ENCODE measurements around the gene THAP10. TPM values are rescaled to one million over a fixed set of nuclear protein-coding genes. Genes with fewer than 3 reads are reported as not detected.

The THAP10 gene
- total RNA-seq, 1 experiment from 2014 or later = 1.9 TPM

GRCh38 chr15:70837476-70837875 is 54.8 kb downstream of the THAP10 start:
- Mint-ChIP-seq H3K27me3 (ENCODE audit: insufficient read depth, unreplicated experiment) (no peaks in the 10 kb centered on the region), H3K27ac (ENCODE audit: unreplicated experiment) (no peak overlapping the region), H3K4me1 (ENCODE audit: low read depth, unreplicated experiment) (peaks cover 7% of the 10 kb centered on the region), H3K9me3 (ENCODE audit: unreplicated experiment) (no peaks in the 10 kb centered on the region), H3K36me3 (ENCODE audit: insufficient read depth, unreplicated experiment) (no peaks in the 10 kb centered on the region), H3K4me3 (ENCODE audit: unreplicated experiment) (no peak overlapping the region)
- Histone ChIP-seq H3K9me3 (no peaks in the 10 kb centered on the region), H3K27me3 (replicated peaks; ENCODE audit: control insufficient read depth, insufficient read depth, low read length) (no peaks in the 10 kb centered on the region), H3K4me3 (ENCODE audit: low read depth, low read length) (no peak overlapping the region), H3K36me3 (ENCODE audit: control insufficient read depth, insufficient read depth, low read length) (no peaks in the 10 kb centered on the region), H3K4me1 (peaks cover 12% of the 10 kb centered on the region)
- CTCF ChIA-PET = no interaction called here
- POLR2A ChIA-PET = no interaction called here
- intact Hi-C loops (cut with micrococcal nuclease; ENCODE audit: unreplicated experiment) = no loop called here
- no TSS peak for BruUV-seq (replicated peaks)
- DNase-seq = no peak
- no peak for TF ChIP-seq CTCF (IDR thresholded peaks at IDR 0.05; ENCODE audit: insufficient read depth in 1 of 2, low read depth in 1 of 2, low read length in 1 of 2, severe bottlenecking in 1 of 2, unreplicated experiment in 1 of 2)

GRCh38 chr15:70835841-70836240 is 56.4 kb downstream of the THAP10 start:
- peaks cover 12% of the 10 kb centered on the region for H3K4me1 ChIP-seq
- H3K9me3 ChIP-seq = no peaks in the 10 kb centered on the region
- TF ChIP-seq CTCF (IDR thresholded peaks at IDR 0.05; ENCODE audit: insufficient read depth in 1 of 2, low read depth in 1 of 2, low read length in 1 of 2, severe bottlenecking in 1 of 2, unreplicated experiment in 1 of 2) = no peak
- ChIA-PET POLR2A (no interaction called here), CTCF (no interaction called here)
- intact Hi-C loops (cut with micrococcal nuclease; ENCODE audit: unreplicated experiment) = no loop called here
- Mint-ChIP-seq H3K27me3 (ENCODE audit: insufficient read depth, unreplicated experiment) (no peaks in the 10 kb centered on the region), H3K27ac (ENCODE audit: unreplicated experiment) (no peak overlapping the region), H3K9me3 (ENCODE audit: unreplicated experiment) (no peaks in the 10 kb centered on the region), H3K4me1 (ENCODE audit: low read depth, unreplicated experiment) (peaks cover 7% of the 10 kb centered on the region), H3K36me3 (ENCODE audit: insufficient read depth, unreplicated experiment) (no peaks in the 10 kb centered on the region), H3K4me3 (ENCODE audit: unreplicated experiment) (no peak overlapping the region)
- no peak overlapping the region for H3K4me3 ChIP-seq (ENCODE audit: low read depth, low read length)
- no peak for DNase-seq
- no peaks in the 10 kb centered on the region for H3K36me3 ChIP-seq (ENCODE audit: control insufficient read depth, insufficient read depth, low read length)
- no TSS peak for BruUV-seq (replicated peaks)
- H3K27me3 ChIP-seq (replicated peaks; ENCODE audit: control insufficient read depth, insufficient read depth, low read length) = no peaks in the 10 kb centered on the region

GRCh38 chr15:70835415-70835814 is 56.8 kb downstream of the THAP10 start:
- no peaks in the 10 kb centered on the region for H3K36me3 ChIP-seq (ENCODE audit: control insufficient read depth, insufficient read depth, low read length)
- Mint-ChIP-seq H3K4me3 (ENCODE audit: unreplicated experiment) (no peak overlapping the region), H3K9me3 (ENCODE audit: unreplicated experiment) (no peaks in the 10 kb centered on the region), H3K4me1 (ENCODE audit: low read depth, unreplicated experiment) (peaks cover 7% of the 10 kb centered on the region), H3K27ac (ENCODE audit: unreplicated experiment) (no peak overlapping the region), H3K27me3 (ENCODE audit: insufficient read depth, unreplicated experiment) (no peaks in the 10 kb centered on the region), H3K36me3 (ENCODE audit: insufficient read depth, unreplicated experiment) (no peaks in the 10 kb centered on the region)
- POLR2A ChIA-PET = no interaction called here
- H3K4me3 ChIP-seq (ENCODE audit: low read depth, low read length) = no peak overlapping the region
- H3K27me3 ChIP-seq (replicated peaks; ENCODE audit: control insufficient read depth, insufficient read depth, low read length) = no peaks in the 10 kb centered on the region
- CTCF ChIA-PET = no interaction called here
- H3K9me3 ChIP-seq = no peaks in the 10 kb centered on the region
- peaks cover 12% of the 10 kb centered on the region for H3K4me1 ChIP-seq
- no peak for TF ChIP-seq CTCF (IDR thresholded peaks at IDR 0.05; ENCODE audit: insufficient read depth in 1 of 2, low read depth in 1 of 2, low read length in 1 of 2, severe bottlenecking in 1 of 2, unreplicated experiment in 1 of 2)
- no TSS peak for BruUV-seq (replicated peaks)
- no peak for DNase-seq
- intact Hi-C loops (cut with micrococcal nuclease; ENCODE audit: unreplicated experiment) = no loop called here

All from Caco-2 (cell line).